WTC11 (cell line): Measurements from ENCODE around the gene ATP11A.

Source experiments
- ESRRA ChIP-seq: sonication (generic); formaldehyde crosslinking; IDR thresholded peaks from 2 replicates; pipeline ENCODE4 v1.8.1; 2022; ENCODE audit warnings: mild to moderate bottlenecking, missing genetic modification reagents, borderline replicate concordance
- ZNF232 ChIP-seq: sonication (generic); formaldehyde crosslinking; IDR thresholded peaks from 2 replicates; pipeline ENCODE4 v1.8.0; 2022; ENCODE audit warnings: mild to moderate bottlenecking, missing genetic modification reagents
- TF ChIP-seq, protein P1 (sequence below): fragments of 200-600 bp; IDR thresholded peaks from 2 replicates; pipeline ENCODE4 v1.8.0; 2022; ENCODE audit warnings: antibody characterized with exemption
- TF ChIP-seq, protein P2 (sequence below): sonication (generic); formaldehyde crosslinking; IDR thresholded peaks from 2 replicates; pipeline ENCODE4 v1.8.0; 2022; ENCODE audit warnings: missing genetic modification reagents
- TF ChIP-seq, protein P3 (sequence below): sonication (generic); formaldehyde crosslinking; IDR thresholded peaks from 2 replicates; pipeline ENCODE4 v1.8.0; 2022; ENCODE audit warnings: mild to moderate bottlenecking, missing genetic modification reagents
- TF ChIP-seq, protein P4 (sequence below): sonication (generic); formaldehyde crosslinking; conservative IDR thresholded peaks from 2 replicates; pipeline ENCODE4 v1.8.1; 2022; ENCODE audit warnings: mild to moderate bottlenecking, missing genetic modification reagents
- TF ChIP-seq, protein P5 (sequence below): sonication (generic); formaldehyde crosslinking; IDR thresholded peaks from 2 replicates; pipeline ENCODE4 v1.8.1; 2022; ENCODE audit warnings: low read depth, mild to moderate bottlenecking, moderate library complexity, missing genetic modification reagents, borderline replicate concordance
- TF ChIP-seq, protein P6 (sequence below): sonication (generic); formaldehyde crosslinking; IDR thresholded peaks from 2 replicates; pipeline ENCODE4 v1.8.0; 2023; ENCODE audit warnings: mild to moderate bottlenecking, missing genetic modification reagents
- TF ChIP-seq, protein P7 (sequence below): sonication (generic); formaldehyde crosslinking; IDR thresholded peaks from 2 replicates; pipeline ENCODE4 v1.8.1; 2023; ENCODE audit warnings: mild to moderate bottlenecking, missing genetic modification reagents, moderate library complexity
- TF ChIP-seq, protein P8 (sequence below): sonication (generic); formaldehyde crosslinking; IDR thresholded peaks from 2 replicates; pipeline ENCODE4 v1.8.0; 2022; ENCODE audit warnings: mild to moderate bottlenecking, missing genetic modification reagents
- TF ChIP-seq, protein P9 (sequence below): fragments of 250-450 bp; sonication (Bioruptor Pico); IDR thresholded peaks from 2 replicates; pipeline ENCODE4 v1.8.0; 2021; ENCODE audit warnings: mild to moderate bottlenecking

DNA sequence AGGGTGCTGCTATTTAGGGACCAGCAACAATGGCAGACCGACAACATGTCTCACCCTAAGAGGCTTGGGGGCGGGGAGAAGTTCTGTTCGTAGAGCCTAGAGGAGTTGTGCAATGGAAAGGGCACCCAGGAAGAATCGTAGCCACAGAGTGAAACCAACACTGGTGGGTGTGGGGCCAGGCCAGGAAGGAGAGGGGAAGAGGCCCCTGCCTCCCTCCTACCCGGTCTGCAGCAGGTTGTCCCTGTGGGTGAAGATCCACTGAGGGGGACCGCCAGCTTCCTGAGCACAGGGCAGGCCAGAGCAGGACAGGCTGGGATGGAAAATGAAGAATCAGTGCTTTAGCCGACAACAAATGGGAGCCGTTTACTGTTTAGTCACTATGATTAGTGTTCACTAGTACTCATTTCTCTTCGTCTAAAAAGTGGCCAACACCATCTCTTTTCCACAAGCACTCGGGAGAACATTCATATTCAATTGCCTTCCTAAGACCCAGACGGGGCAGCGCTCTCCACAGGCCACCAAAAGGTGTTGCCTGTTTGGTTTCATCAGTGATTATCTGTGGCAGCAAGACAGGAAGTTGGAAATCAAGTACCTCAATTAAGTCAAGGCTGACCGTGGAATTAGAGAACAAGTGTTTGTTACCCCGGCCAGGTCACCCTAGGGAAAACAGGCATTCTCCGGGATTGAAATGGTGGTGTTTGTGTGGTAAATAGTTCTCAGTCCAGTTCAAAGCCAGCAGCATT, 1.1 kb upstream of the ATP11A start:
- TF ChIP-seq, protein P1, sequence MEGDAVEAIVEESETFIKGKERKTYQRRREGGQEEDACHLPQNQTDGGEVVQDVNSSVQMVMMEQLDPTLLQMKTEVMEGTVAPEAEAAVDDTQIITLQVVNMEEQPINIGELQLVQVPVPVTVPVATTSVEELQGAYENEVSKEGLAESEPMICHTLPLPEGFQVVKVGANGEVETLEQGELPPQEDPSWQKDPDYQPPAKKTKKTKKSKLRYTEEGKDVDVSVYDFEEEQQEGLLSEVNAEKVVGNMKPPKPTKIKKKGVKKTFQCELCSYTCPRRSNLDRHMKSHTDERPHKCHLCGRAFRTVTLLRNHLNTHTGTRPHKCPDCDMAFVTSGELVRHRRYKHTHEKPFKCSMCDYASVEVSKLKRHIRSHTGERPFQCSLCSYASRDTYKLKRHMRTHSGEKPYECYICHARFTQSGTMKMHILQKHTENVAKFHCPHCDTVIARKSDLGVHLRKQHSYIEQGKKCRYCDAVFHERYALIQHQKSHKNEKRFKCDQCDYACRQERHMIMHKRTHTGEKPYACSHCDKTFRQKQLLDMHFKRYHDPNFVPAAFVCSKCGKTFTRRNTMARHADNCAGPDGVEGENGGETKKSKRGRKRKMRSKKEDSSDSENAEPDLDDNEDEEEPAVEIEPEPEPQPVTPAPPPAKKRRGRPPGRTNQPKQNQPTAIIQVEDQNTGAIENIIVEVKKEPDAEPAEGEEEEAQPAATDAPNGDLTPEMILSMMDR, result no peak
- TF ChIP-seq, protein P2, sequence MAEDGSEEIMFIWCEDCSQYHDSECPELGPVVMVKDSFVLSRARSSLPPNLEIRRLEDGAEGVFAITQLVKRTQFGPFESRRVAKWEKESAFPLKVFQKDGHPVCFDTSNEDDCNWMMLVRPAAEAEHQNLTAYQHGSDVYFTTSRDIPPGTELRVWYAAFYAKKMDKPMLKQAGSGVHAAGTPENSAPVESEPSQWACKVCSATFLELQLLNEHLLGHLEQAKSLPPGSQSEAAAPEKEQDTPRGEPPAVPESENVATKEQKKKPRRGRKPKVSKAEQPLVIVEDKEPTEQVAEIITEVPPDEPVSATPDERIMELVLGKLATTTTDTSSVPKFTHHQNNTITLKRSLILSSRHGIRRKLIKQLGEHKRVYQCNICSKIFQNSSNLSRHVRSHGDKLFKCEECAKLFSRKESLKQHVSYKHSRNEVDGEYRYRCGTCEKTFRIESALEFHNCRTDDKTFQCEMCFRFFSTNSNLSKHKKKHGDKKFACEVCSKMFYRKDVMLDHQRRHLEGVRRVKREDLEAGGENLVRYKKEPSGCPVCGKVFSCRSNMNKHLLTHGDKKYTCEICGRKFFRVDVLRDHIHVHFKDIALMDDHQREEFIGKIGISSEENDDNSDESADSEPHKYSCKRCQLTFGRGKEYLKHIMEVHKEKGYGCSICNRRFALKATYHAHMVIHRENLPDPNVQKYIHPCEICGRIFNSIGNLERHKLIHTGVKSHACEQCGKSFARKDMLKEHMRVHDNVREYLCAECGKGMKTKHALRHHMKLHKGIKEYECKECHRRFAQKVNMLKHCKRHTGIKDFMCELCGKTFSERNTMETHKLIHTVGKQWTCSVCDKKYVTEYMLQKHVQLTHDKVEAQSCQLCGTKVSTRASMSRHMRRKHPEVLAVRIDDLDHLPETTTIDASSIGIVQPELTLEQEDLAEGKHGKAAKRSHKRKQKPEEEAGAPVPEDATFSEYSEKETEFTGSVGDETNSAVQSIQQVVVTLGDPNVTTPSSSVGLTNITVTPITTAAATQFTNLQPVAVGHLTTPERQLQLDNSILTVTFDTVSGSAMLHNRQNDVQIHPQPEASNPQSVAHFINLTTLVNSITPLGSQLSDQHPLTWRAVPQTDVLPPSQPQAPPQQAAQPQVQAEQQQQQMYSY (CRISPR knock-in tag), result no peak
- TF ChIP-seq, protein P3, sequence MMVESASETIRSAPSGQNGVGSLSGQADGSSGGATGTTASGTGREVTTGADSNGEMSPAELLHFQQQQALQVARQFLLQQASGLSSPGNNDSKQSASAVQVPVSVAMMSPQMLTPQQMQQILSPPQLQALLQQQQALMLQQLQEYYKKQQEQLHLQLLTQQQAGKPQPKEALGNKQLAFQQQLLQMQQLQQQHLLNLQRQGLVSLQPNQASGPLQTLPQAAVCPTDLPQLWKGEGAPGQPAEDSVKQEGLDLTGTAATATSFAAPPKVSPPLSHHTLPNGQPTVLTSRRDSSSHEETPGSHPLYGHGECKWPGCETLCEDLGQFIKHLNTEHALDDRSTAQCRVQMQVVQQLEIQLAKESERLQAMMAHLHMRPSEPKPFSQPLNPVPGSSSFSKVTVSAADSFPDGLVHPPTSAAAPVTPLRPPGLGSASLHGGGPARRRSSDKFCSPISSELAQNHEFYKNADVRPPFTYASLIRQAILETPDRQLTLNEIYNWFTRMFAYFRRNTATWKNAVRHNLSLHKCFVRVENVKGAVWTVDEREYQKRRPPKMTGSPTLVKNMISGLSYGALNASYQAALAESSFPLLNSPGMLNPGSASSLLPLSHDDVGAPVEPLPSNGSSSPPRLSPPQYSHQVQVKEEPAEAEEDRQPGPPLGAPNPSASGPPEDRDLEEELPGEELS, result no peak
- TF ChIP-seq, protein P4, sequence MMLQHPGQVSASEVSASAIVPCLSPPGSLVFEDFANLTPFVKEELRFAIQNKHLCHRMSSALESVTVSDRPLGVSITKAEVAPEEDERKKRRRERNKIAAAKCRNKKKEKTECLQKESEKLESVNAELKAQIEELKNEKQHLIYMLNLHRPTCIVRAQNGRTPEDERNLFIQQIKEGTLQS, result no peak
- TF ChIP-seq, protein P5, sequence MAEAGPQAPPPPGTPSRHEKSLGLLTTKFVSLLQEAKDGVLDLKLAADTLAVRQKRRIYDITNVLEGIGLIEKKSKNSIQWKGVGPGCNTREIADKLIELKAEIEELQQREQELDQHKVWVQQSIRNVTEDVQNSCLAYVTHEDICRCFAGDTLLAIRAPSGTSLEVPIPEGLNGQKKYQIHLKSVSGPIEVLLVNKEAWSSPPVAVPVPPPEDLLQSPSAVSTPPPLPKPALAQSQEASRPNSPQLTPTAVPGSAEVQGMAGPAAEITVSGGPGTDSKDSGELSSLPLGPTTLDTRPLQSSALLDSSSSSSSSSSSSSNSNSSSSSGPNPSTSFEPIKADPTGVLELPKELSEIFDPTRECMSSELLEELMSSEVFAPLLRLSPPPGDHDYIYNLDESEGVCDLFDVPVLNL, result no peak
- TF ChIP-seq, protein P6, sequence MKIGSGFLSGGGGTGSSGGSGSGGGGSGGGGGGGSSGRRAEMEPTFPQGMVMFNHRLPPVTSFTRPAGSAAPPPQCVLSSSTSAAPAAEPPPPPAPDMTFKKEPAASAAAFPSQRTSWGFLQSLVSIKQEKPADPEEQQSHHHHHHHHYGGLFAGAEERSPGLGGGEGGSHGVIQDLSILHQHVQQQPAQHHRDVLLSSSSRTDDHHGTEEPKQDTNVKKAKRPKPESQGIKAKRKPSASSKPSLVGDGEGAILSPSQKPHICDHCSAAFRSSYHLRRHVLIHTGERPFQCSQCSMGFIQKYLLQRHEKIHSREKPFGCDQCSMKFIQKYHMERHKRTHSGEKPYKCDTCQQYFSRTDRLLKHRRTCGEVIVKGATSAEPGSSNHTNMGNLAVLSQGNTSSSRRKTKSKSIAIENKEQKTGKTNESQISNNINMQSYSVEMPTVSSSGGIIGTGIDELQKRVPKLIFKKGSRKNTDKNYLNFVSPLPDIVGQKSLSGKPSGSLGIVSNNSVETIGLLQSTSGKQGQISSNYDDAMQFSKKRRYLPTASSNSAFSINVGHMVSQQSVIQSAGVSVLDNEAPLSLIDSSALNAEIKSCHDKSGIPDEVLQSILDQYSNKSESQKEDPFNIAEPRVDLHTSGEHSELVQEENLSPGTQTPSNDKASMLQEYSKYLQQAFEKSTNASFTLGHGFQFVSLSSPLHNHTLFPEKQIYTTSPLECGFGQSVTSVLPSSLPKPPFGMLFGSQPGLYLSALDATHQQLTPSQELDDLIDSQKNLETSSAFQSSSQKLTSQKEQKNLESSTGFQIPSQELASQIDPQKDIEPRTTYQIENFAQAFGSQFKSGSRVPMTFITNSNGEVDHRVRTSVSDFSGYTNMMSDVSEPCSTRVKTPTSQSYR (CRISPR knock-in tag), result no peak
- TF ChIP-seq, protein P7, sequence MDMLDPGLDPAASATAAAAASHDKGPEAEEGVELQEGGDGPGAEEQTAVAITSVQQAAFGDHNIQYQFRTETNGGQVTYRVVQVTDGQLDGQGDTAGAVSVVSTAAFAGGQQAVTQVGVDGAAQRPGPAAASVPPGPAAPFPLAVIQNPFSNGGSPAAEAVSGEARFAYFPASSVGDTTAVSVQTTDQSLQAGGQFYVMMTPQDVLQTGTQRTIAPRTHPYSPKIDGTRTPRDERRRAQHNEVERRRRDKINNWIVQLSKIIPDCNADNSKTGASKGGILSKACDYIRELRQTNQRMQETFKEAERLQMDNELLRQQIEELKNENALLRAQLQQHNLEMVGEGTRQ (CRISPR knock-in tag), result no peak
- TF ChIP-seq ESRRA (CRISPR knock-in tag), result no peak
- TF ChIP-seq, protein P8, sequence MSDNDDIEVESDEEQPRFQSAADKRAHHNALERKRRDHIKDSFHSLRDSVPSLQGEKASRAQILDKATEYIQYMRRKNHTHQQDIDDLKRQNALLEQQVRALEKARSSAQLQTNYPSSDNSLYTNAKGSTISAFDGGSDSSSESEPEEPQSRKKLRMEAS, result no peak
- TF ChIP-seq, protein P9, sequence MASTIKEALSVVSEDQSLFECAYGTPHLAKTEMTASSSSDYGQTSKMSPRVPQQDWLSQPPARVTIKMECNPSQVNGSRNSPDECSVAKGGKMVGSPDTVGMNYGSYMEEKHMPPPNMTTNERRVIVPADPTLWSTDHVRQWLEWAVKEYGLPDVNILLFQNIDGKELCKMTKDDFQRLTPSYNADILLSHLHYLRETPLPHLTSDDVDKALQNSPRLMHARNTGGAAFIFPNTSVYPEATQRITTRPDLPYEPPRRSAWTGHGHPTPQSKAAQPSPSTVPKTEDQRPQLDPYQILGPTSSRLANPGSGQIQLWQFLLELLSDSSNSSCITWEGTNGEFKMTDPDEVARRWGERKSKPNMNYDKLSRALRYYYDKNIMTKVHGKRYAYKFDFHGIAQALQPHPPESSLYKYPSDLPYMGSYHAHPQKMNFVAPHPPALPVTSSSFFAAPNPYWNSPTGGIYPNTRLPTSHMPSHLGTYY, result no peak
- no peak for TF ChIP-seq ZNF232
